OCI-LY7 (cell line): ENCODE results near the gene TMEM94. TPM values are rescaled to one million over a fixed set of nuclear protein-coding genes. Genes with fewer than 3 reads are reported as not detected.

Experiments
- BruUV-seq: library from RNA; stranded (reverse); fragments of 400-500 nt; replicated peaks from 2 replicates; lab custom pipeline; 2021; lab: Mats Ljungman, UMichigan
- CTCF ChIA-PET: fragments of 300-600 bp; sonication (Branson Sonifier 250); formaldehyde crosslinking; loops from one replicate; lab custom pipeline; 2022; ENCODE audit warnings: antibody characterized with exemption; ENCODE audit not compliant: unreplicated experiment; lab: Charles Lee
- POLR2A ChIA-PET: fragments of 300-600 bp; sonication (Branson Sonifier 250); formaldehyde crosslinking; loops from one replicate; lab custom pipeline; 2022; ENCODE audit warnings: antibody characterized with exemption; lab: Charles Lee
- DNase-seq: peaks from one replicate; pipeline ENCODE4 v3.0.0-alpha.2; 2015; ENCODE audit warnings: low spot score
- H2AFZ ChIP-seq: fragments of 200-600 bp; sonication (generic), shearing (Covaris generic); 2 replicates; pipeline ENCODE4 v1.6.1; 2014; ENCODE audit warnings: mild to moderate bottlenecking, antibody characterized with exemption, low read length, moderate library complexity
- H3K27ac ChIP-seq: fragments of 200-600 bp; sonication (generic); 2 replicates; pipeline ENCODE4 v1.5.1; 2014; ENCODE audit warnings: mixed run types, low read depth, mild to moderate bottlenecking, moderate library complexity, low read length, inconsistent platforms; ENCODE audit not compliant: poor library complexity, severe bottlenecking
- H3K36me3 ChIP-seq: fragments of 200-600 bp; sonication (generic); 2 replicates; pipeline ENCODE4 v1.6.1; 2014; ENCODE audit warnings: mild to moderate bottlenecking, antibody characterized with exemption, low read length, moderate library complexity, mixed read lengths; ENCODE audit not compliant: insufficient read depth
- H3K4me1 ChIP-seq: fragments of 200-600 bp; sonication (generic); 2 replicates; pipeline ENCODE4 v1.5.1; 2014; ENCODE audit warnings: mild to moderate bottlenecking, low read length; ENCODE audit not compliant: insufficient read depth, poor library complexity, severe bottlenecking
- H3K4me2 ChIP-seq: fragments of 200-600 bp; sonication (generic); 2 replicates; pipeline ENCODE4 v1.6.1; 2014; ENCODE audit warnings: mild to moderate bottlenecking, low read length
- H3K4me3 ChIP-seq: fragments of 200-600 bp; sonication (generic); 2 replicates; pipeline ENCODE4 v1.5.1; 2014; ENCODE audit warnings: mild to moderate bottlenecking, low read depth, low read length; ENCODE audit not compliant: poor library complexity, severe bottlenecking
- H3K79me2 ChIP-seq: fragments of 200-600 bp; sonication (generic); 2 replicates; pipeline ENCODE4 v1.6.1; 2016; ENCODE audit warnings: low read depth, mild to moderate bottlenecking, low read length, moderate library complexity, mixed read lengths; ENCODE audit not compliant: insufficient read depth
- H3K9me2 ChIP-seq: fragments of 200-600 bp; sonication (generic); 2 replicates; pipeline ENCODE4 v1.6.1; 2016; ENCODE audit warnings: mild to moderate bottlenecking, low read length, mixed read lengths; ENCODE audit not compliant: insufficient read depth
- H3K9me3 ChIP-seq: fragments of 200-600 bp; sonication (generic); 2 replicates; pipeline ENCODE4 v1.6.1; 2014; ENCODE audit warnings: mild to moderate bottlenecking, mixed run types, low read length, mixed read lengths
- H4K20me1 ChIP-seq: fragments of 200-600 bp; sonication (generic); 2 replicates; pipeline ENCODE4 v1.6.1; 2014; ENCODE audit warnings: mild to moderate bottlenecking, antibody characterized with exemption, low read length, moderate library complexity, mixed read lengths; ENCODE audit not compliant: insufficient read depth
- CTCF ChIP-seq: fragments of 200-600 bp; sonication (generic); conservative IDR thresholded peaks from 2 replicates; pipeline ENCODE4 v1.5.1; 2014; ENCODE audit warnings: mild to moderate bottlenecking, antibody characterized with exemption, low read length, moderate library complexity, mixed read lengths
- EZH2phosphoT487 ChIP-seq: fragments of 200-600 bp; sonication (generic); IDR thresholded peaks from 2 replicates; pipeline ENCODE4 v1.6.1; 2018; ENCODE audit warnings: low read depth, borderline replicate concordance, mild to moderate bottlenecking, mixed run types, antibody characterized with exemption, low read length, moderate library complexity, mixed read lengths
- intact Hi-C: fragments of 100-400 bp; cut with micrococcal nuclease; formaldehyde crosslinking; loops from one replicate; pipeline ENCODE4 v1.10.0; 2022; ENCODE audit not compliant: unreplicated experiment
- total RNA-seq, 2 experiments: library from RNA; depleted of rRNA in 1 of 2; stranded (reverse); fragments of >200 nt in 1 of 2; shearing (Covaris generic) in 1 of 2; gene quantifications; 2 replicates each; pipeline ENCODE4 v1.2.3, GENCODE V29; 2014 to 2022

TMEM94 gene
- total RNA-seq, 2 experiments from 2014 or later, result 60.6 to 121 TPM

- CTCF ChIA-PET, result interaction anchor here (0.5 kb wide), 1 partner anchor 27 kb away, joined by 6 read pairs; the partner anchor contains the start of gene TSEN54
- Histone ChIP-seq H2AFZ (no peak overlapping the region), H3K9me3 (no peaks in the 10 kb centered on the region), H3K27ac (no peak overlapping the region), H3K9me2 (no peaks in the 10 kb centered on the region), H3K4me2 (no peak overlapping the region), H3K4me1 (peaks cover 16% of the 10 kb centered on the region), H3K79me2 (no peaks in the 10 kb centered on the region), H4K20me1 (no peaks in the 10 kb centered on the region), H3K4me3 (no peak overlapping the region), H3K36me3 (no peaks in the 10 kb centered on the region)
- DNase-seq, result no peak
- TF ChIP-seq CTCF, result no peak
- POLR2A ChIA-PET, result interaction anchor here (0.7 to 1.5 kb wide), 2 partner anchors 23 to 82 kb away, joined by 3 to 5 read pairs; no protein-coding TSS in a partner anchor
- no TSS peak for BruUV-seq
- intact Hi-C loops, result no loop called here
Observed at GRCh38 chr17:75488693-75489510, 32.5 kb downstream of the TMEM94 start.

GRCh38 chr17:75489511-75489955 is 33.1 kb downstream of the TMEM94 start:
- H3K4me2 ChIP-seq, result no peak overlapping the region
- ChIA-PET POLR2A (no interaction called here), CTCF (no interaction called here)
- H2AFZ ChIP-seq, result no peak overlapping the region
- intact Hi-C loops, result no loop called here
- H3K79me2 ChIP-seq, result no peaks in the 10 kb centered on the region
- H3K9me3 ChIP-seq, result no peaks in the 10 kb centered on the region
- H3K4me3 ChIP-seq, result no peak overlapping the region
- TF ChIP-seq CTCF, result no peak
- TF ChIP-seq EZH2phosphoT487, result no peak
- no peak overlapping the region for H3K27ac ChIP-seq
- no peaks in the 10 kb centered on the region for H3K36me3 ChIP-seq
- no peaks in the 10 kb centered on the region for H3K9me2 ChIP-seq
- H4K20me1 ChIP-seq, result no peaks in the 10 kb centered on the region
- peaks cover 16% of the 10 kb centered on the region for H3K4me1 ChIP-seq
- DNase-seq, result no peak
- BruUV-seq, result no TSS peak

GRCh38 chr17:75490173-75490743 is 33.8 kb downstream of the TMEM94 start:
- Histone ChIP-seq H3K27ac (no peak overlapping the region), H3K9me3 (no peaks in the 10 kb centered on the region), H3K4me2 (no peak overlapping the region), H3K9me2 (no peaks in the 10 kb centered on the region), H3K4me1 (peaks cover 16% of the 10 kb centered on the region), H3K79me2 (no peaks in the 10 kb centered on the region), H3K4me3 (no peak overlapping the region), H3K36me3 (no peaks in the 10 kb centered on the region), H2AFZ (no peak overlapping the region), H4K20me1 (no peaks in the 10 kb centered on the region)
- no TSS peak for BruUV-seq
- TF ChIP-seq EZH2phosphoT487 (no peak), CTCF (no peak)
- ChIA-PET CTCF (interaction anchor here (0.6 kb wide), 1 partner anchor 19 kb away, joined by 3 read pairs; no protein-coding TSS in a partner anchor), POLR2A (no interaction called here)
- no peak for DNase-seq
- intact Hi-C loops, result no loop called here
